Measurements from ENCODE around the gene TEX101. TPM values are rescaled to one million over a fixed set of nuclear protein-coding genes. Genes with fewer than 3 reads are reported as not detected.
A peak's percentile ranks its signal among the peaks of the same experiment; 100 is the strongest.

Gene TEX101
- total and polyA plus RNA-seq, 4 donors: 0.18 TPM; not detected in 3

DNA sequence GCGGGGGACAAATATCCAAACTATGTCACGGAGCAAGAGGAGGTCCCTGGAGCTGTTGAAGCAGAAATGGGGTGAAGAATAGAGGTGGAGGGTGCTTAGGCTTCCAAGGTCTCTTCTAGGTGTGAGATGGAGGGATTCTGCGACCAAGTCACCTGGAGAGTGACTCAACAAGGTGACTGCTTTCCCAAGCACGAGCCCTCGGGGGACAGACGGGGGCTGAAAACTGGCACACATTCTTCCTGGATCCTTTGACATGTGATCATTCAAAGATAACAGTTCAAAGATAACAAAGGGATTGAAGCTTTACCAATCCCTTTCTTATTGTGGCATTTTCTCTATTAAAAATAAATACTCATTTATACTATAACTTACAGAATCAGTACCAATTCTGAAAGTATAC lies 2.2 kb upstream of the TEX101 start:
- 93% methylated on average over 3 of the region's 6 CpGs for WGBS (ENCODE audit: insufficient coverage)
- DNase-seq (ENCODE audit: low read depth in 4 of 6, low spot score in 6 of 6): no peak
- H3K9me3 ChIP-seq (ENCODE audit: control insufficient read depth, insufficient read depth, low read length): no peaks in the 10 kb centered on the region
- H3K27me3 ChIP-seq (ENCODE audit: control insufficient read depth, insufficient read depth, low read length): no peaks in the 10 kb centered on the region
- no peaks in the 10 kb centered on the region for H3K4me1 ChIP-seq (ENCODE audit: control insufficient read depth, insufficient read depth, low read length)
- H3K36me3 ChIP-seq (ENCODE audit: control insufficient read depth, insufficient read depth, low read length): peaks cover 3% of the 10 kb centered on the region
- H3K27ac ChIP-seq (ENCODE audit: low read depth, low read length): no peak overlapping the region
- H3K4me3 ChIP-seq (ENCODE audit: low read depth, low read length): no peak overlapping the region

DNA sequence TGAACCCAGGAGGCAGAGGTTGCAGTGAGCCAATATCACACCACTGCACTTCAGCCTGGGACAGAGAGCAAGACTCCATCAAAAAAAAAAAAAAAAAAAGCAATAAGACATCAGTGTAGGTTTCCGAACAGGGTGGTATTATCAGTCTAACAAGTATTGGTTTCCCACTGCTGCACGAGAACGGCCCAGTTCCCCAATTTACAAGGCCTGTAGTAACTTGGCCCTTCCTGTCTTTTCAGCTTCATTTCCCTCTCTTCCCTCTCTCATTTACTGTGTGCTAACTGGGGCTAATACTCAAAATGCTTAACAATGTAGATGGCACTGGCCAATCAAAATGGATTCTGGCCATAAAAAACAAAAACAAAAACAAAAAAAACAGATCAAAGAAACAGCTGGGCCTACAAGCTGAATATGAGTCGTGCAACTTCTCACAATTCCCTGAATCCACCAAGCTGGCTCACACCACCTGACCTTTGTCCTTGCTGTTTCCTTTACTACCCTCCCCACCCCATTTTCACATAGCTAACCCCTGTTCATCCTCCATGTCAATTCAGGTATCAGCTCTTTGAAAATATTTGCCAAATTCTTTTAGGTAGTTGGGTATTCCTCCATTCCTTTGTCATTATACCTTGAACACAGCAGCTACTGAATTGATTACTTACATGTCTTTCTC lies 2.4 kb downstream of the TEX101 start:
- WGBS (ENCODE audit: insufficient coverage): 58% methylated on average over 3 of the region's 4 CpGs
- no peaks in the 10 kb centered on the region for H3K36me3 ChIP-seq (ENCODE audit: control insufficient read depth, insufficient read depth, low read length)
- no peak for DNase-seq (ENCODE audit: low read depth in 4 of 6, low spot score in 6 of 6)
- H3K4me1 ChIP-seq (ENCODE audit: control insufficient read depth, insufficient read depth, low read length): no peaks in the 10 kb centered on the region
- no peaks in the 10 kb centered on the region for H3K9me3 ChIP-seq (ENCODE audit: control insufficient read depth, insufficient read depth, low read length)
- no peak overlapping the region for H3K4me3 ChIP-seq (ENCODE audit: low read depth, low read length)
- no peak overlapping the region for H3K27ac ChIP-seq (ENCODE audit: low read depth, low read length)
- no peaks in the 10 kb centered on the region for H3K27me3 ChIP-seq (ENCODE audit: control insufficient read depth, insufficient read depth, low read length)

DNA sequence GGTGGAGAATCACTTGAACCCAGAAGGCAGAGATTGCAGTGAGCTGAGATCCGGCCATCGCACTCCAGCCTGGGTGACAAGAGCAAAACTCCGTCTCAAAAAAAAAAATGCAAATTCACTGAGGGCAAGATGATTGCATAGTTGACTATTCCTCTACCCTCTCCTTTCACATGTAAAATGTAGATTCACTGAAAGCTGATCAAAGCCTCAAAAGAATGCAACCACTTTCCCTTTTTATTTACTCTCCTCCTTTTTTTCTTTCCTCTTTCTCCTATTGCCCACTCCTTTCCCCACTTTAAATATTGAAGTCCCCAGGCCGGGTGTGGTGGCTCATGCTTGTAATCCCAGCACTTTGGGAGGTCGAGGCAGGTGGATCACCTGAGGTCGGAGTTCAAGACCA lies 6.3 kb downstream of the TEX101 start:
- DNase-seq (ENCODE audit: low read depth in 4 of 6, low spot score in 6 of 6): no peak
- no peak overlapping the region for H3K27ac ChIP-seq (ENCODE audit: low read depth, low read length)
- no peaks in the 10 kb centered on the region for H3K4me1 ChIP-seq (ENCODE audit: control insufficient read depth, insufficient read depth, low read length)
- no peak overlapping the region for H3K4me3 ChIP-seq (ENCODE audit: low read depth, low read length)
- WGBS (ENCODE audit: insufficient coverage): 71% methylated on average over 1 of the region's 6 CpGs
- no peaks in the 10 kb centered on the region for H3K9me3 ChIP-seq (ENCODE audit: control insufficient read depth, insufficient read depth, low read length)
- no peaks in the 10 kb centered on the region for H3K27me3 ChIP-seq (ENCODE audit: control insufficient read depth, insufficient read depth, low read length)
- H3K36me3 ChIP-seq (ENCODE audit: control insufficient read depth, insufficient read depth, low read length): no peaks in the 10 kb centered on the region

DNA sequence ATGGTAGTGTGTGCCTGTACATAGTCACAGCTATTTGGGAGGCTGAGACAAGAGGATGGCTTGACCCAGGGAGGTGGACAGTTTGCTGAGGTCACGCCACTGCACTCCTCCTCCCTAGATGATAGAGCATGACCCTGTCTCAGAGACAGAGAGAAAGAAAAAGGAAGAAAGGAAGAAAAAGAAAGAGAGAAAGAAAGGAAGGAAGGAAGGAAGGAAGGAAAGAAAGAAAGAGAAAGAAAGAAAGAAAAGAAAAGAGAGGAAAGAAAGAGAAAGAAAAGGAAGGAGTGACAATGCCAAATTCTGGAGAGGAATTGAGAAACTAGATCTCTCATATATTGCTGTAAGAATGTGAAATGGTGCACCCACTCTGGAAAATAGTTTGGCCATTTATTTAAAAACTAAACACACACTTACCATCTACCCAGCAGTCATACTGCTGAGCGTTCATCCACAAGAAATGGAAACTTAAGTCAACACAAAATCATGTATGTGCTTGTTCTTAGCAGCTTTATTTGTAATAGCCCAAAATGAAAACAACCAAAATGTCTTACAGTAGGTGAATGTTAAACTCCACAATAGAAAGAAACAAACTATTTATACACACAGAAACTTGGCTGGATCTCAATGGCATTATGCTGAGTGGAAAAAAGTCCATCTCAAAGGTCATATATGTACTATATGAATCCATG lies 7.5 kb downstream of the TEX101 start:
- Histone ChIP-seq H3K36me3 (ENCODE audit: control insufficient read depth, insufficient read depth, low read length) (no peaks in the 10 kb centered on the region), H3K27me3 (ENCODE audit: control insufficient read depth, insufficient read depth, low read length) (no peaks in the 10 kb centered on the region), H3K4me1 (ENCODE audit: control insufficient read depth, insufficient read depth, low read length) (no peaks in the 10 kb centered on the region), H3K4me3 (ENCODE audit: low read depth, low read length) (no peak overlapping the region), H3K27ac (ENCODE audit: low read depth, low read length) (no peak overlapping the region), H3K9me3 (ENCODE audit: control insufficient read depth, insufficient read depth, low read length) (no peaks in the 10 kb centered on the region)
- WGBS (ENCODE audit: insufficient coverage): no CpG with 5 or more reads among the region's 2 CpGs
- no peak for DNase-seq (ENCODE audit: low read depth in 4 of 6, low spot score in 6 of 6)

DNA sequence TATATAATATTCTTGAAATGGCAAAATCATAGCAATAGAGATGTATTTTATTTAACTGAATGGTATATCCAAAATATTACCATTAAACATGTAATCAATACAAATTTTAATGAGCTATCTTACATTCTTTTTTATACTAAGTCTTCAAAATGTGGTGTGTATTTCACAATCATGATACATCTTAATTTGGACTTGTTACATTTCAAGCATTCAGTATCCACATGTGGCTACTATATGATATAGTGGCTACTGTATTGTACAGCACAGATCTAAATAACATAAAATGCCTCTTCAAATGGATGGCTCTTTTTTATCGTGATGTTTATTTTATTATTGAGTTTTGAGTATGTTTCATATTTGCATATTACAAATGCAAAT lies 8.0 kb downstream of the TEX101 start:
- no peaks in the 10 kb centered on the region for H3K4me1 ChIP-seq (ENCODE audit: control insufficient read depth, insufficient read depth, low read length)
- WGBS (ENCODE audit: insufficient coverage): no CpG with 5 or more reads among the region's 1 CpG
- H3K9me3 ChIP-seq (ENCODE audit: control insufficient read depth, insufficient read depth, low read length): no peaks in the 10 kb centered on the region
- no peak overlapping the region for H3K27ac ChIP-seq (ENCODE audit: low read depth, low read length)
- no peak for DNase-seq (ENCODE audit: low read depth in 4 of 6, low spot score in 6 of 6)
- H3K27me3 ChIP-seq (ENCODE audit: control insufficient read depth, insufficient read depth, low read length): no peaks in the 10 kb centered on the region
- no peaks in the 10 kb centered on the region for H3K36me3 ChIP-seq (ENCODE audit: control insufficient read depth, insufficient read depth, low read length)
- no peak overlapping the region for H3K4me3 ChIP-seq (ENCODE audit: low read depth, low read length)

DNA sequence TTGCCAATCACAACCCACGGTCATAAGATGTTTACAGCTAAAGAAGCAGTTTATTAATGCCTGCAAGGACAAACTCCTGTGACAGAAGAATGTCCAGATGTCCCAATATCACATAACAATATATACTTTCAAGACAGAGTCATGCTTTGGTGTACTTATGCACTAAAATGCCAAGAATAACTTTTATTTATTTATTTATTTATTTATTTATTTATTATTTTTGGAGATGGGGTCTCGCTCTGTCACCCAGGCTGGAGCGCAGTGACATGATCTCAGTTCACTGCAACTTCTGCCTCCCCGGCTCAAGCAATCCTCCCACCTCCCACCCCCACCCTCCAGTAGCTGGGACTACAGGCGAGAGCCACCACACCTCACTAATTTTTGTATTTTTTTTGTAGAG lies 9.1 kb downstream of the TEX101 start:
- DNase-seq (ENCODE audit: low read depth in 4 of 6, low spot score in 6 of 6): no peak
- Histone ChIP-seq H3K9me3 (ENCODE audit: control insufficient read depth, insufficient read depth, low read length) (no peaks in the 10 kb centered on the region), H3K4me1 (ENCODE audit: control insufficient read depth, insufficient read depth, low read length) (no peaks in the 10 kb centered on the region), H3K27ac (ENCODE audit: low read depth, low read length) (no peak overlapping the region), H3K27me3 (ENCODE audit: control insufficient read depth, insufficient read depth, low read length) (no peaks in the 10 kb centered on the region), H3K36me3 (ENCODE audit: control insufficient read depth, insufficient read depth, low read length) (no peaks in the 10 kb centered on the region), H3K4me3 (ENCODE audit: low read depth, low read length) (no peak overlapping the region)
- 100% methylated on average over 2 of the region's 5 CpGs for WGBS (ENCODE audit: insufficient coverage)

DNA sequence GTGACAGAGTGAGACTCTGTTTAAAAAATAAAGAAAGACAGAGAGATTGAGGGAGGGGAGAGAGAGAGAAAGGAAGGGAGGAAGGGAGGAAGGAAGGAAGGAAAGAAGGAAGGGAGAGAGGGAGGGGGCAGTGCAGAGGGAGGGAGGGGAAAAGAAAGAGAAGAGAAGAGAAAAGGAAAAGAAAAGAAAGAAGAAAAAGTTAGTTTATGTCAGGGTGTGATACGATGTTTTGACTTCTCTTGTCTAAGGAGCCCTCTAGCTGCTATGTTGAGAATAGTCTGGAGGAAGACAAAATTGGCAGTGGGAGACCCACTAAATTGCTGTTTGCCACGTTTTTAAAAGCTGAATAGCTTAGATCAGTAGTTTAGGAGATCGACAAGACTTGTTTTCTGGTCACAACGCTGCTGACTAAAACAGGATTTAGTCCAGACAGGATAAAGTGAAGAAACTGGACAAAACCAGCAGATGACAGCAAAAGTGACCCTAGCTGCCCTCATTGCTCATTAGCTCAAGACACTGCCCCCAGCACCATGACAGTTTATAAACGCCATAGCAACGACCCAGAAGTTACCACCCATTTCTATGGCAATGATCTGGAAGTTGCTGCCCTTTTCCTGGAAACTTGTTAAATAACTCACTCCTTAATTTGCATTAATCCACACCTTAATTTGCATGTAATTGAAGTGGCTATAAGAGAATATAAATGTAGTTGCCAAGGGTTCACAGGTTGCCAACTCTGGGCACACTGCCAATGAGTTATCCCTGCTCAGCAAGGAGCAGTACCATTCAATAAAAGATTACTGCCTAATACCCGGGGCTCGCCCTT lies 11.1 kb downstream of the TEX101 start:
- Histone ChIP-seq H3K9me3 (ENCODE audit: control insufficient read depth, insufficient read depth, low read length) (no peaks in the 10 kb centered on the region), H3K27me3 (ENCODE audit: control insufficient read depth, insufficient read depth, low read length) (no peaks in the 10 kb centered on the region), H3K27ac (ENCODE audit: low read depth, low read length) (no peak overlapping the region), H3K4me3 (ENCODE audit: low read depth, low read length) (no peak overlapping the region), H3K4me1 (ENCODE audit: control insufficient read depth, insufficient read depth, low read length) (no peaks in the 10 kb centered on the region), H3K36me3 (ENCODE audit: control insufficient read depth, insufficient read depth, low read length) (no peaks in the 10 kb centered on the region)
- WGBS (ENCODE audit: insufficient coverage): 10% methylated on average over 4 of the region's 8 CpGs
- DNase-seq (ENCODE audit: low read depth in 4 of 6, low spot score in 6 of 6): peak in 3 of 6 donors; percentile 28 to 75 (median 71)

DNA sequence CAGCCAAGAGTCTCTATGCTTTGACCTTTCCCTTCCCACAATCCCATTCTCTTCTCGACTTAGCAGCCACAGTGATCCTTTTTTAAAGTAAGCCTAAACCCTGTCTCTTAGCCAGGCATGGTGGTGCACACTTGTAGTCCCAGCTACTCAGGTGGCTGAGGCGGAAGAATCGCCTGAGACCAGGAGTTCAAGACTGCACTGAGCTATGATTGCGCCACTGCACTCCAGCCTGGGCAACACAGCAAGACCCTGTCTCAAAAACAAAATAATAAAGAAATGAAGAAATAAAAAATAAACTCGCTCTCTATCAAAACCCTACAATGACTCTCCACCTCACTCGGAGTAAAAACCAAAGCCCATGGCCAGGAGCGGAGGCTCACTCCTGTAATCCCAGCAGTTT lies 14.7 kb downstream of the TEX101 start:
- WGBS (ENCODE audit: insufficient coverage): 61% methylated on average over 3 of the region's 7 CpGs
- H3K4me1 ChIP-seq (ENCODE audit: control insufficient read depth, insufficient read depth, low read length): no peaks in the 10 kb centered on the region
- H3K9me3 ChIP-seq (ENCODE audit: control insufficient read depth, insufficient read depth, low read length): no peaks in the 10 kb centered on the region
- H3K27ac ChIP-seq (ENCODE audit: low read depth, low read length): no peak overlapping the region
- H3K36me3 ChIP-seq (ENCODE audit: control insufficient read depth, insufficient read depth, low read length): no peaks in the 10 kb centered on the region
- DNase-seq (ENCODE audit: low read depth in 4 of 6, low spot score in 6 of 6): no peak
- no peak overlapping the region for H3K4me3 ChIP-seq (ENCODE audit: low read depth, low read length)
- no peaks in the 10 kb centered on the region for H3K27me3 ChIP-seq (ENCODE audit: control insufficient read depth, insufficient read depth, low read length)

DNA sequence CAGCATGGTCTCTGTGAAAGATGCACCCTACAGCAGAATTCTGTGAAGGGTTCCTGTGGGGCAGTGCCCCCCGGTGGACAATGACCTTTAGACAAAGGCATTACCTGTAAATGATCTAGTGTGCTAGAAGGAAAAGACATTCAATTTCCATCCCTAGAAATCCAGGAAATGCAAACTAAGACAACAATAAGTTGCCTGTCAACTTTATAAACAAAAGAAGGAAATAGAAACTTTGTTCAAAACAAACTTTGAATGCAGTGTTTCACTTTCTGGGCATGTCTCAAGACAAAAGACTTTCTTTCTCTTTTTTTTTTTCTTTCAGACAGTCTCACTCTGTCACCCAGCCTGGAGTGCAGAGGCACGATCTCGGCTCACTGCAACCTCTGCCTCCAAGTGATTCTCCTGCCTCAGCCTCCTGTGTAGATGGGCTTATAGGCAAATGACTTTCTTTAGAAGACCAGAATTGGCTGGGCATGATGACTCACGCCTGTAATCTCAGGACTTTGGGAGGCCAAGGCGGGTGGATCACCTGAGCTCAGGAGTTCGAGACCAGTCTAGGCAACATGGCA lies 15.5 kb downstream of the TEX101 start:
- no peak overlapping the region for H3K27ac ChIP-seq (ENCODE audit: low read depth, low read length)
- DNase-seq (ENCODE audit: low read depth in 4 of 6, low spot score in 6 of 6): no peak
- 42% methylated on average over 4 of the region's 6 CpGs for WGBS (ENCODE audit: insufficient coverage)

More for the DNA sequence above, 15.5 kb downstream of the TEX101 start:
- Histone ChIP-seq H3K9me3 (ENCODE audit: control insufficient read depth, insufficient read depth, low read length) (no peaks in the 10 kb centered on the region), H3K27me3 (ENCODE audit: control insufficient read depth, insufficient read depth, low read length) (no peaks in the 10 kb centered on the region), H3K4me1 (ENCODE audit: control insufficient read depth, insufficient read depth, low read length) (no peaks in the 10 kb centered on the region), H3K4me3 (ENCODE audit: low read depth, low read length) (no peak overlapping the region), H3K36me3 (ENCODE audit: control insufficient read depth, insufficient read depth, low read length) (no peaks in the 10 kb centered on the region)

Measured in spinal cord (tissue), 10 donors.